Thyroid gland (tissue), 4 donors: ENCODE results near the gene KIF5C.

ENCODE experiments used
- CTCF ChIP-seq, 6 experiments: fragments of 200-600 bp in 3 of 6; fragments of 450-650 bp in 3 of 6; sonication (generic) in 3 of 6; IDR thresholded peaks; one replicate each; pipeline ENCODE4 v1.5.1; 2016 to 2019; ENCODE audit warnings: antibody characterized with exemption in 6 of 6, mild to moderate bottlenecking in 2 of 6, inconsistent platforms in 1 of 6, moderate library complexity in 1 of 6
- POLR2A ChIP-seq, 2 donors: fragments of 450-650 bp; IDR thresholded peaks; one replicate each; pipeline ENCODE4 v1.6.1; 2017; ENCODE audit warnings: antibody characterized with exemption in 2 of 2, mild to moderate bottlenecking in 2 of 2, moderate library complexity in 1 of 2

GRCh38 chr2:148828941-148829340 lies 46.1 kb upstream of the KIF5C start:
- TF ChIP-seq CTCF (IDR thresholded peaks at IDR 0.05): no peak
- no peak for TF ChIP-seq POLR2A (IDR thresholded peaks at IDR 0.05)
